Measurements from ENCODE around the gene APLP2.

DNA sequence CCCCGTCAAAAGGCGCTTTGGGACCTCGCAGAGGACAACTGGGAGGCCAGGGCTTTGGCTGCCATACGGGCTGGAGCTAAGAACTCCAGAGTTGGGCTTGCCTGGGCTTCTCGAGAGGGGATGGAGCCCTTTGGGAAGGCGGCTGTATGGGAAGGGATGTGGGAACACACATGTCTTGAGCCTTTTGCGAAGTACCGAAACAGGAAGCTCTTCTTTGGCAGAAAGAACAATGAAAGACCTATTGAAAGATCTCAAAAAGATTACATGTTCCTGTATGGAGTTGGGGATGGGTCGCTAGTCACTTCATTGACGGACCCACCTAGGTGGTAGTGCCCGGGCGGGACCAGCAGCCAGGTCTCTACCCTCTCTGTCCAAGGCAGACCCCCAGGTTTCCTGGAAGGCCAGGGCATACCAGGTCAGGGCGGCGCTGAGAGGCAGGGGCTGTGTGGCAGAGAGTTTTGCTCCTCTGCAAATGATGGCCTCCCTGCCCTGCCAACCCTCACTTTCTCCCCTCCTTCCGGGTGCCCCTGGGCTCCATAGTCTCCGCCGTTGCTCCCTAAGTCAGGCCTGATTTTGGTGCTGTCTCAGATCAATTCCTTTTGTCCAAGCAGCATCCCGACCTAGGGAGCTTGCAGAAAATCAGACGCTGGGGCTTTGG, 90.9 kb downstream of the APLP2 start:
- TF ChIP-seq NFIC (IDR thresholded peaks at IDR 0.05) (no peak), REST (IDR thresholded peaks at IDR 0.05; ENCODE audit: low read depth) (no peak), RAD21 (IDR thresholded peaks at IDR 0.05; ENCODE audit: low read depth) (no peak), CREB1 (IDR thresholded peaks at IDR 0.05; ENCODE audit: low read depth) (no peak), CEBPB (IDR thresholded peaks at IDR 0.05) (no peak), YY1 (IDR thresholded peaks at IDR 0.05; ENCODE audit: low read depth) (no peak), EP300 (IDR thresholded peaks at IDR 0.05; ENCODE audit: borderline replicate concordance) (no peak), TEAD4 (IDR thresholded peaks at IDR 0.05) (no peak)
- TF ChIP-seq, protein P1, sequence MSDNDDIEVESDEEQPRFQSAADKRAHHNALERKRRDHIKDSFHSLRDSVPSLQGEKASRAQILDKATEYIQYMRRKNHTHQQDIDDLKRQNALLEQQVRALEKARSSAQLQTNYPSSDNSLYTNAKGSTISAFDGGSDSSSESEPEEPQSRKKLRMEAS (IDR thresholded peaks at IDR 0.05) = no peak

Measured in Ishikawa (cell line).